HEK293 (cell line): Measurements from ENCODE around the gene NRGN.
A peak's percentile ranks its signal among the peaks of the same experiment; 100 is the strongest.

Experiments
- EGR2 ChIP-seq: fragments of 450-650 bp; formaldehyde crosslinking; IDR thresholded peaks from 2 replicates; pipeline ENCODE4 v1.5.1; 2016; ENCODE audit warnings: low read depth, missing biosample characterization, missing genetic modification characterization
- GLIS2 ChIP-seq: fragments of 450-650 bp; formaldehyde crosslinking; IDR thresholded peaks from 2 replicates; pipeline ENCODE4 v1.5.1; 2016; ENCODE audit warnings: missing biosample characterization, missing genetic modification characterization
- KLF9 ChIP-seq: fragments of 450-650 bp; formaldehyde crosslinking; IDR thresholded peaks from 2 replicates; pipeline ENCODE4 v1.5.1; 2016; ENCODE audit warnings: missing biosample characterization, missing genetic modification characterization, low read depth
- PRDM1 ChIP-seq: fragments of 450-650 bp; formaldehyde crosslinking; IDR thresholded peaks from 2 replicates; pipeline ENCODE4; 2016; ENCODE audit warnings: missing biosample characterization, missing genetic modification characterization
- SP3 ChIP-seq: fragments of 450-650 bp; formaldehyde crosslinking; IDR thresholded peaks from 2 replicates; pipeline ENCODE4 v1.5.1; 2016; ENCODE audit warnings: missing biosample characterization, missing genetic modification characterization
- SP7 ChIP-seq: fragments of 450-650 bp; formaldehyde crosslinking; IDR thresholded peaks from 2 replicates; pipeline ENCODE4 v1.5.1; 2016; ENCODE audit warnings: missing biosample characterization, missing genetic modification characterization
- TRIM28 ChIP-seq: IDR thresholded peaks from 2 replicates; pipeline ENCODE4 v1.6.1; 2011; ENCODE audit warnings: low read length, control low read depth, borderline replicate concordance
- WT1 ChIP-seq: fragments of 450-650 bp; formaldehyde crosslinking; IDR thresholded peaks from 2 replicates; pipeline ENCODE4 v1.5.1; 2016; ENCODE audit warnings: missing biosample characterization, missing genetic modification characterization
- ZBTB1 ChIP-seq: fragments of 450-650 bp; formaldehyde crosslinking; IDR thresholded peaks from 2 replicates; pipeline ENCODE4 v1.5.1; 2016; ENCODE audit warnings: missing biosample characterization, missing genetic modification characterization
- ZBTB17 ChIP-seq: fragments of 450-650 bp; formaldehyde crosslinking; IDR thresholded peaks from 2 replicates; pipeline ENCODE4 v1.5.1; 2016; ENCODE audit warnings: missing biosample characterization, missing genetic modification characterization
- ZEB2 ChIP-seq: fragments of 450-650 bp; formaldehyde crosslinking; IDR thresholded peaks from 2 replicates; pipeline ENCODE4 v1.5.1; 2016; ENCODE audit warnings: missing biosample characterization, missing genetic modification characterization
- ZFP37 ChIP-seq: fragments of 450-650 bp; formaldehyde crosslinking; IDR thresholded peaks from 2 replicates; pipeline ENCODE4 v1.5.1; 2016; ENCODE audit warnings: missing biosample characterization, missing genetic modification characterization
- ZFP41 ChIP-seq: fragments of 450-650 bp; formaldehyde crosslinking; IDR thresholded peaks from 2 replicates; pipeline ENCODE4 v1.5.1; 2016; ENCODE audit warnings: missing biosample characterization, missing genetic modification characterization, borderline replicate concordance
- ZIC2 ChIP-seq: fragments of 450-650 bp; formaldehyde crosslinking; IDR thresholded peaks from 2 replicates; pipeline ENCODE4 v1.5.1; 2016; ENCODE audit warnings: missing biosample characterization, missing genetic modification characterization
- ZNF114 ChIP-seq: fragments of 450-650 bp; formaldehyde crosslinking; IDR thresholded peaks from 2 replicates; pipeline ENCODE4 v1.5.0; 2017; ENCODE audit warnings: missing biosample characterization, missing genetic modification characterization
- ZNF324 ChIP-seq: fragments of 450-650 bp; formaldehyde crosslinking; IDR thresholded peaks from 2 replicates; pipeline ENCODE4 v1.5.1; 2016; ENCODE audit warnings: missing biosample characterization, missing genetic modification characterization
- ZNF341 ChIP-seq: fragments of 450-650 bp; formaldehyde crosslinking; IDR thresholded peaks from 2 replicates; pipeline ENCODE4; 2016; ENCODE audit warnings: low read depth, missing biosample characterization, missing genetic modification characterization
- ZNF366 ChIP-seq: fragments of 450-650 bp; formaldehyde crosslinking; conservative IDR thresholded peaks from 2 replicates; pipeline ENCODE4 v1.5.1; 2016; ENCODE audit warnings: missing biosample characterization, missing genetic modification characterization
- ZNF394 ChIP-seq: fragments of 450-650 bp; formaldehyde crosslinking; IDR thresholded peaks from 2 replicates; pipeline ENCODE4 v1.5.1; 2016; ENCODE audit warnings: missing biosample characterization, missing genetic modification characterization, mild to moderate bottlenecking, moderate library complexity, borderline replicate concordance
- ZNF423 ChIP-seq: fragments of 450-650 bp; formaldehyde crosslinking; IDR thresholded peaks from 2 replicates; pipeline ENCODE4 v1.5.1; 2016; ENCODE audit warnings: missing biosample characterization, missing genetic modification characterization
- ZNF548 ChIP-seq: fragments of 450-650 bp; formaldehyde crosslinking; IDR thresholded peaks from 2 replicates; pipeline ENCODE4 v1.5.1; 2016; ENCODE audit warnings: missing biosample characterization, missing genetic modification characterization
- ZNF555 ChIP-seq: fragments of 450-650 bp; formaldehyde crosslinking; conservative IDR thresholded peaks from 2 replicates; pipeline ENCODE4 v1.5.1; 2017; ENCODE audit warnings: missing biosample characterization, mild to moderate bottlenecking, missing genetic modification characterization, inconsistent platforms
- ZNF561 ChIP-seq: fragments of 450-650 bp; IDR thresholded peaks from 2 replicates; pipeline ENCODE4 v1.5.1; 2018; ENCODE audit warnings: missing biosample characterization, missing genetic modification characterization, borderline replicate concordance
- ZNF585B ChIP-seq: fragments of 450-650 bp; formaldehyde crosslinking; IDR thresholded peaks from 2 replicates; pipeline ENCODE4 v1.5.1; 2016; ENCODE audit warnings: missing biosample characterization, missing genetic modification characterization
- ZNF621 ChIP-seq: fragments of 450-650 bp; formaldehyde crosslinking; IDR thresholded peaks from 2 replicates; pipeline ENCODE4 v1.5.1; 2017; ENCODE audit warnings: missing biosample characterization, missing genetic modification characterization
- ZNF654 ChIP-seq: fragments of 450-650 bp; formaldehyde crosslinking; IDR thresholded peaks from 2 replicates; pipeline ENCODE4 v1.5.1; 2016; ENCODE audit warnings: low read depth, missing biosample characterization, missing genetic modification characterization
- ZNF660 ChIP-seq: fragments of 450-650 bp; IDR thresholded peaks from 2 replicates; pipeline ENCODE4 v1.5.1; 2018; ENCODE audit warnings: missing biosample characterization, mild to moderate bottlenecking, missing genetic modification characterization
- ZNF76 ChIP-seq: fragments of 450-650 bp; formaldehyde crosslinking; IDR thresholded peaks from 2 replicates; pipeline ENCODE4; 2016; ENCODE audit warnings: low read depth, missing biosample characterization, missing genetic modification characterization, borderline replicate concordance
- ZNF776 ChIP-seq: fragments of 450-650 bp; formaldehyde crosslinking; IDR thresholded peaks from 2 replicates; pipeline ENCODE4 v1.5.0; 2017; ENCODE audit warnings: missing biosample characterization, missing genetic modification characterization, borderline replicate concordance
- ZNF843 ChIP-seq: fragments of 450-650 bp; formaldehyde crosslinking; IDR thresholded peaks from 2 replicates; pipeline ENCODE4 v1.5.1; 2016; ENCODE audit warnings: missing biosample characterization, missing genetic modification characterization
- TF ChIP-seq, protein P1 (sequence below): fragments of 450-650 bp; formaldehyde crosslinking; IDR thresholded peaks from 2 replicates; pipeline ENCODE4 v1.5.1; 2017; ENCODE audit warnings: missing biosample characterization, missing genetic modification characterization
- TF ChIP-seq, protein P2 (sequence below): fragments of 450-650 bp; formaldehyde crosslinking; IDR thresholded peaks from 2 replicates; pipeline ENCODE4 v1.5.1; 2016; ENCODE audit warnings: missing biosample characterization, missing genetic modification characterization
- TF ChIP-seq, protein P3 (sequence below): fragments of 450-650 bp; formaldehyde crosslinking; IDR thresholded peaks from 2 replicates; pipeline ENCODE4 v1.5.1; 2016; ENCODE audit warnings: missing biosample characterization, missing genetic modification characterization
- TF ChIP-seq, protein P4 (sequence below): fragments of 450-650 bp; formaldehyde crosslinking; IDR thresholded peaks from 2 replicates; pipeline ENCODE4 v1.5.1; 2016; ENCODE audit warnings: missing biosample characterization, missing genetic modification characterization

NRGN gene

DNA sequence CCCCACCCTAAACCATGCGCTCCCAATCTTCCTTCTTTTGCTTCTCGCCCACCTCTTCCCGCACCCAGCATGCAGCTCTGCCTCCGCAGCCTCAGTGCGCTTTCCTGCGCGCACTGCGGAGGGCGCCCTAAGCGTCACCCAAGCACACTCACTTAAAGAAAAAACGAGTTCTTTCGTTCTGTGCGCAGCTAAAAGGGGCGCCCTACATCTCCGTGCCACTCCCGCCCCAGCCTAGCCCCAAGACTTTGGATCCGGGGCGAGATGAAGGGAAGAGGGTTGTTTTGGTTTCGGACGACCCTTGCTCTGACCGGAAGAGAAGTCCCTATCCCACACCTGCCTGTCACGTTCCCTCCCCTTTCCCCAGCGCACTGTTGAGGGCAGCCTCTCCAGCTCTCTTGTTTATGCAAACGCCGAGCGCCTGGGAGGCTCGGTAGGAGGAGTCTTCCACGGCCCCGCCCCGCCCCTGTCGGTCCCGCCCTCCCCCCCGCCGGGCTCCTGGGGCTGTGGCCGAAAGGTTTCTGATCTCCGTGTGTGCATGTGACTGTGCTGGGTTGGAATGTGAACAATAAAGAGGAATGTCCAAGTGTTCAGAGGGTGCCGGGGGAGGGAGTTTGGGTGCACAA, 7.0 kb downstream of the NRGN start (continued):
- TF ChIP-seq ZNF423 (tag by site-specific recombination) (peak; percentile 21; the same call in 1 of the 2 replicates), GLIS2 (tag by site-specific recombination) (0 out of 2 replicates have a peak, but pooled peaks have one; percentile 2), ZNF561 (0 out of 2 replicates have a peak, but pooled peaks have one; percentile 35), ZBTB17 (peak; percentile 76), SP3 (tag by site-specific recombination) (peak; percentile 61; the same call in 1 of the 2 replicates), PRDM1 (peak; percentile 87), ZNF366 (tag by site-specific recombination) (peak; percentile 83), ZNF660 (tag by site-specific recombination) (0 out of 2 replicates have a peak, but pooled peaks have one; percentile 14), ZEB2 (tag by site-specific recombination) (peak; percentile 53; the same call in 1 of the 2 replicates), ZNF621 (tag by site-specific recombination) (no peak), ZBTB1 (tag by site-specific recombination) (no peak), TRIM28 (0 out of 2 replicates have a peak, but pooled peaks have one; percentile 61), WT1 (tag by site-specific recombination) (peak; percentile 62; the same call in 1 of the 2 replicates), ZNF843 (tag by site-specific recombination) (0 out of 2 replicates have a peak, but pooled peaks have one; percentile 37), ZNF776 (tag by site-specific recombination) (no peak), ZNF555 (tag by site-specific recombination) (no peak), ZNF114 (no peak), ZNF548 (tag by site-specific recombination) (no peak), KLF9 (tag by site-specific recombination) (no peak), ZNF341 (tag by site-specific recombination) (peak; percentile 34), ZNF324 (tag by site-specific recombination) (peak; percentile 46; the same call in 1 of the 2 replicates), ZFP37 (tag by site-specific recombination) (no peak), ZIC2 (tag by site-specific recombination) (no peak), ZNF585B (tag by site-specific recombination) (no peak), ZNF76 (tag by site-specific recombination) (peak; percentile 76), EGR2 (tag by site-specific recombination) (peak; percentile 75), ZNF654 (tag by site-specific recombination) (peak; percentile 20), ZFP41 (tag by site-specific recombination) (no peak), SP7 (peak; percentile 66; the same call in 1 of the 2 replicates), ZNF394 (0 out of 2 replicates have a peak, but pooled peaks have one; percentile 28)
- TF ChIP-seq, protein P1, sequence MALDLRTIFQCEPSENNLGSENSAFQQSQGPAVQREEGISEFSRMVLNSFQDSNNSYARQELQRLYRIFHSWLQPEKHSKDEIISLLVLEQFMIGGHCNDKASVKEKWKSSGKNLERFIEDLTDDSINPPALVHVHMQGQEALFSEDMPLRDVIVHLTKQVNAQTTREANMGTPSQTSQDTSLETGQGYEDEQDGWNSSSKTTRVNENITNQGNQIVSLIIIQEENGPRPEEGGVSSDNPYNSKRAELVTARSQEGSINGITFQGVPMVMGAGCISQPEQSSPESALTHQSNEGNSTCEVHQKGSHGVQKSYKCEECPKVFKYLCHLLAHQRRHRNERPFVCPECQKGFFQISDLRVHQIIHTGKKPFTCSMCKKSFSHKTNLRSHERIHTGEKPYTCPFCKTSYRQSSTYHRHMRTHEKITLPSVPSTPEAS (tag by site-specific recombination): no peak; the same call in 1 of the 2 replicates
- TF ChIP-seq, protein P2, sequence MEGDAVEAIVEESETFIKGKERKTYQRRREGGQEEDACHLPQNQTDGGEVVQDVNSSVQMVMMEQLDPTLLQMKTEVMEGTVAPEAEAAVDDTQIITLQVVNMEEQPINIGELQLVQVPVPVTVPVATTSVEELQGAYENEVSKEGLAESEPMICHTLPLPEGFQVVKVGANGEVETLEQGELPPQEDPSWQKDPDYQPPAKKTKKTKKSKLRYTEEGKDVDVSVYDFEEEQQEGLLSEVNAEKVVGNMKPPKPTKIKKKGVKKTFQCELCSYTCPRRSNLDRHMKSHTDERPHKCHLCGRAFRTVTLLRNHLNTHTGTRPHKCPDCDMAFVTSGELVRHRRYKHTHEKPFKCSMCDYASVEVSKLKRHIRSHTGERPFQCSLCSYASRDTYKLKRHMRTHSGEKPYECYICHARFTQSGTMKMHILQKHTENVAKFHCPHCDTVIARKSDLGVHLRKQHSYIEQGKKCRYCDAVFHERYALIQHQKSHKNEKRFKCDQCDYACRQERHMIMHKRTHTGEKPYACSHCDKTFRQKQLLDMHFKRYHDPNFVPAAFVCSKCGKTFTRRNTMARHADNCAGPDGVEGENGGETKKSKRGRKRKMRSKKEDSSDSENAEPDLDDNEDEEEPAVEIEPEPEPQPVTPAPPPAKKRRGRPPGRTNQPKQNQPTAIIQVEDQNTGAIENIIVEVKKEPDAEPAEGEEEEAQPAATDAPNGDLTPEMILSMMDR: peak; percentile 77
- TF ChIP-seq, protein P3, sequence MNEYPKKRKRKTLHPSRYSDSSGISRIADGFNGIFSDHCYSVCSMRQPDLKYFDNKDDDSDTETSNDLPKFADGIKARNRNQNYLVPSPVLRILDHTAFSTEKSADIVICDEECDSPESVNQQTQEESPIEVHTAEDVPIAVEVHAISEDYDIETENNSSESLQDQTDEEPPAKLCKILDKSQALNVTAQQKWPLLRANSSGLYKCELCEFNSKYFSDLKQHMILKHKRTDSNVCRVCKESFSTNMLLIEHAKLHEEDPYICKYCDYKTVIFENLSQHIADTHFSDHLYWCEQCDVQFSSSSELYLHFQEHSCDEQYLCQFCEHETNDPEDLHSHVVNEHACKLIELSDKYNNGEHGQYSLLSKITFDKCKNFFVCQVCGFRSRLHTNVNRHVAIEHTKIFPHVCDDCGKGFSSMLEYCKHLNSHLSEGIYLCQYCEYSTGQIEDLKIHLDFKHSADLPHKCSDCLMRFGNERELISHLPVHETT (tag by site-specific recombination): 0 out of 2 replicates have a peak, but pooled peaks have one; percentile 20
- TF ChIP-seq, protein P4, sequence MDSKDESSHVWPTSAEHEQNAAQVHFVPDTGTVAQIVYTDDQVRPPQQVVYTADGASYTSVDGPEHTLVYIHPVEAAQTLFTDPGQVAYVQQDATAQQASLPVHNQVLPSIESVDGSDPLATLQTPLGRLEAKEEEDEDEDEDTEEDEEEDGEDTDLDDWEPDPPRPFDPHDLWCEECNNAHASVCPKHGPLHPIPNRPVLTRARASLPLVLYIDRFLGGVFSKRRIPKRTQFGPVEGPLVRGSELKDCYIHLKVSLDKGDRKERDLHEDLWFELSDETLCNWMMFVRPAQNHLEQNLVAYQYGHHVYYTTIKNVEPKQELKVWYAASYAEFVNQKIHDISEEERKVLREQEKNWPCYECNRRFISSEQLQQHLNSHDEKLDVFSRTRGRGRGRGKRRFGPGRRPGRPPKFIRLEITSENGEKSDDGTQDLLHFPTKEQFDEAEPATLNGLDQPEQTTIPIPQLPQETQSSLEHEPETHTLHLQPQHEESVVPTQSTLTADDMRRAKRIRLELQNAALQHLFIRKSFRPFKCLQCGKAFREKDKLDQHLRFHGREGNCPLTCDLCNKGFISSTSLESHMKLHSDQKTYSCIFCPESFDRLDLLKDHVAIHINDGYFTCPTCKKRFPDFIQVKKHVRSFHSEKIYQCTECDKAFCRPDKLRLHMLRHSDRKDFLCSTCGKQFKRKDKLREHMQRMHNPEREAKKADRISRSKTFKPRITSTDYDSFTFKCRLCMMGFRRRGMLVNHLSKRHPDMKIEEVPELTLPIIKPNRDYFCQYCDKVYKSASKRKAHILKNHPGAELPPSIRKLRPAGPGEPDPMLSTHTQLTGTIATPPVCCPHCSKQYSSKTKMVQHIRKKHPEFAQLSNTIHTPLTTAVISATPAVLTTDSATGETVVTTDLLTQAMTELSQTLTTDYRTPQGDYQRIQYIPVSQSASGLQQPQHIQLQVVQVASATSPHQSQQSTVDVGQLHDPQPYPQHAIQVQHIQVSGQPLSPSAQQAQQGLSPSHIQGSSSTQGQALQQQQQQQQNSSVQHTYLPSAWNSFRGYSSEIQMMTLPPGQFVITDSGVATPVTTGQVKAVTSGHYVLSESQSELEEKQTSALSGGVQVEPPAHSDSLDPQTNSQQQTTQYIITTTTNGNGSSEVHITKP (tag by site-specific recombination): 0 out of 2 replicates have a peak, but pooled peaks have one; percentile 42
